GM19372 (cell line): ENCODE measurements around the gene ERBB4.

Experiments
- ATAC-seq: cut with Tn5 transposase; IDR thresholded peaks from one replicate; pipeline ENCODE4 v1.9.1; 2021; ENCODE audit warnings: mild to moderate bottlenecking, low read depth, moderate library complexity; ENCODE audit not compliant: unreplicated experiment

Gene ERBB4

DNA sequence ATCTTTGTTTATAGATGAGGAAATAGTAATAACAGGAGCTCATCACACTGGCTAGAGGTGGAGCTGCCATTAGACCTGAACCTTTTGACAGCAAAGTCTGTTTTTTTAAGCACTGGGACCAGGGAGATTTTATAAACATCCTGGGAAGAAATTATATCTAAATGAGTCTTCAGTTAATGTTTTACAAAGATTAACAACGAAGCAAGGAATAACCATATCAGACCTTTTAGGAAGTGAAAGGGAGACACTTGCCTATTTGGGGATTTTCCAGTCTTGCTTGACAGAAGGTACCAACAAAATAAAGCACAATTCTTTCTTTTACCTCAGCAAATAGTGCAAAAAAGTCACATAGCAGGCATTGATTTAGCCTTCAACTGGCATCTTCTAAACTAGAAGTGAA is 1205.2 kb downstream of the ERBB4 start:
- no peak for ATAC-seq

DNA sequence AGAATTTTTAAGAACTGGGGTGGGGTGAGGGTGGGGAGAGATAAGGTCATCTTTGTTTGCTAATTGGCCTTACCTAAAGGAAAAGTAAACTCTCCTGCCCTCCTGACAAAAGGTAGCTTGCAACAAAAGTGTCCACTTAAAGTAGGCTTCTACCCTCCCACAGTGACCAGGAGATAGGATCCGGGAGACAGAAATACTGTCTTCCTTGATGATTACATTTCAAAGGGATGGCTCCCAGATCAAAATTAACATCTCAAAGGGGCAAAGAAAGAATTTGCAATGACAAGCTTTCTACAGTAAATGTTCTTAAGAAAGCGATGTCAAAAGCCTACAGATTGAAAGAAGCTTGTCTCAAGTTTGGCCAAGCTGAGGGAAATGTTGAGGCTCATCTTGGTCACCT is 1206.9 kb downstream of the ERBB4 start:
- ATAC-seq = no peak

DNA sequence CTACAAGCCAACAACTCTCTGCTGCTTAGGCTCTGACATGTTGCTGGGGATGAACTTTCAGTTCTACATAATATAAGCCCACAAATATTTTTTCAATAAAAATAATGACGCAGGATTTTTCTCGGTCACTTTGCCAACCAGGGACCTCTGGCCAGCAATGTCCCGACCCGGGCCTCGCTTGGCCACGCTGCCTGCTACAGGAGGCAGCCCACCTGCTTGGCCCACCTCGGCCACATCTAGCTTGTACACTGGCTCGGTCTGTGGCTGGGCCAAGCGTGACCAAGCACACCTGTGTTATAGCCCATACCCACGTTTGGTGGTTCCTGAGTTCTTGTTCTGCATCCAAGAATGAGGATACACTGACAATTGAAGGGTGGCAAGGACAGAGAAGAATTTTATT is 1208.7 kb downstream of the ERBB4 start:
- ATAC-seq = no peak

DNA sequence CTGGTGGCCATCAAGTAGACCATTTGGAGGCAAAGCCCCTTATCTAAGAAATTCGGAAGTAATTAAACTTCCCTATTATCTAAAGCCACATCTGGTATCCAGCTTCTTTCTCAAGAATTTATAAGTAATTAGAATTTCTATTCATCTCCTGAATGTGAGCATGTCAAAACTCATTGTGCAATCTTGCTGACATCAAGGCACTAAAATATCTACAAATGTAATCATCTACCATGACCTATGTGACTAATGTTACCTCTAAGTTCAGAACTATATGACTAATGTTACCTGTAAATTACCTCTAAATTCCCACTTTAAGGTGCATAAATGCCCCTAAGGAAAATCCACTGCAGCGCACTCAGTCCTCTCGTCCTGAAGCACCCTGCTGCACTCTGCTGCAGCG is 1209.2 kb downstream of the ERBB4 start:
- no peak for ATAC-seq

DNA sequence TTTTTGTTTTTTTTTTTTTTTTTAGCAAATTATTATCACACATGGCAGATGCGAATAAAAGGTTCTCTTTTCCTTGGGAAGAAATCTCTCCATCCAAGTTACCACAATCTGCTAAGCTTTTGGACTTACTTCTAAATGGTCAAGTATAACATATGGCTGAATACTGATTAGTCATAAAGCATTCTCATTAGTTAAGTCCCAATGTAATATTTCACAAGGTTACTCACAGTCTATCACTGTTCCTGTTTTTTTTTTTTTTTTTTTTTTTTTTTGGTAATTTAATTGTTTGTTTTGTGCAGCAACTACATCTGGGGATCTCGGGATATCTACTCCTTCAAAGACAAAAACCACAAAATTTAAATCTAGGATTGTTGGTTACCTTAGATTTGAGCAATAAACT is 1210.5 kb downstream of the ERBB4 start:
- no peak for ATAC-seq
